Inferior parietal cortex (tissue), 1 donor: ENCODE results near the gene KDF1.
A peak's percentile ranks its signal among the peaks of the same experiment; 100 is the strongest.

Experiments
- DNase-seq: peaks from one replicate; pipeline ENCODE4 v3.0.0-alpha.2; 2016; ENCODE audit errors: extremely low spot score

The KDF1 gene

DNA sequence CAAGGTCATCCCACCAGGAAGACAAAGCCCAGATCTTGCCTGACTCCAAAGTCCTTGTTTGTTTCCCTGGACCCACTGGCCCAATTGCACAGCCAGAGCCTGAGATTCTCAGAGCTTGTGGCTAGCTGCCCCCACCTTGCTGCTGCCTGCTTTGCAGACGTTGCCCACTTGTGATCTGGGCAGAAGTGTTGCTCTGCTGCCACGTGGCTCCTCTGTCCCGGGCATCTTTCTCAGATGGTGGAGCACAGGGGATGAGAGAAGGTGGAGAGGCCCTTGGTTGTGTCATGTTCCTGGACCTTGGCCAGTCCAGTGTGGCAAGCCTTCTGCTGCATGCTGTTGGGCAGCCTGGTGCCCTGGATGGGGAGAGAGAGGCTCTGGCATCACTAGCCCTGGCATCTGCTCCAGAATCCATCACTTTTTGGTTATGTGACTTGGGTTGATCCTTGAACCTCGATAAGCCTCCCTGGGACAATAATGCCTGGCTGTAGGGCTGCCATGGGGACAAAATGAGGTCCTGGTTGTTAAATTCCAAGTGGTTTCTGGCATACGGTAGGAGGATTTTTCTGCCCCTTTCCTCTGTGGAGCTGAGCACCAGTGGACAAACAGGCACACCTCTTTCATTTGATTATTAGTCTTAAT is 44.9 kb downstream of the KDF1 start:
- no peak for DNase-seq

DNA sequence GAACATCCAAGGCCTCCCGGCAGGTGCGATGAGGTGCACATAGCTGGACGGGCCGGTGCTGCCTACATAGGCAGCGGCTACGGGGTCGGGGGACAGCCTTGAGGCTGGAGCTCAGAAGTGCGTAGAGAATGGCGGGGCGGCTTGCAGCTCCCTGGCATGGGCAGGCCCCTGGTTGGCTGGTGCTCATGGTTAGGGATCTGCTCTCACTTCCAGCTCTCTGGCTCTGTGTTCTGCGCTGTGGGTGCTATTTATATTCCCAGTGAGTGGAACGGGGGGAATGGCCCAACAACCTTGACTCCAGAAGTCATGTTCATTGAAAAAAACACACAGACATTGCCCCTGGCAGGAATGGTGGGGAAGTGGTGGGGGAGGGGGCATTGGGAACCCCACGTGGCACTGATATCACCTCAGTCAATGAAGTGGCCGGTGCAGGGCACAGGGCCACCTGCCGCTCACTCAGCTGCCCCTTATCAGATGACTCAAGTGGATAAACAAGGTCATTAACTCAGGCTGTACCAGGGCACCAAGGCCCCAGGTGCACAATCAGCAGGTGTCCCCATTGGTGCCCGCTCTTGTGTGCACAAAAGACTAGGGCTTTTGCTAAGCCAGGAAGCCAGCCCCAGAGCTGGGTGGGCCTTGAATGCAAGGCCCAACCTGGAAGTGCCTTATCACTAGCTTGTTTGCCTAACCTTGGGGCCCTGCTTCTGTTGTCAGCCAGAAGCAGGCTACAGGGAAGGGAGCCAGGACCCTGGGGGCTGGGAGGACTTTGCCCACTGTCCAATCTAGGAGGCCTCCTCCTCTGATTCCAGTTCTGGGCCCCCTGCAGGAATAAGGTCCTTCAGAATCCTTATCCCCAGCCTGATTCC is 46.3 kb downstream of the KDF1 start, which contains the start of gene NR0B2:
Gene NR0B2 (minus strand): TSS at position 222 of the 866 bp plus-strand sequence. CDS start 35 bp downstream, at position 187.
- DNase-seq: no peak

DNA sequence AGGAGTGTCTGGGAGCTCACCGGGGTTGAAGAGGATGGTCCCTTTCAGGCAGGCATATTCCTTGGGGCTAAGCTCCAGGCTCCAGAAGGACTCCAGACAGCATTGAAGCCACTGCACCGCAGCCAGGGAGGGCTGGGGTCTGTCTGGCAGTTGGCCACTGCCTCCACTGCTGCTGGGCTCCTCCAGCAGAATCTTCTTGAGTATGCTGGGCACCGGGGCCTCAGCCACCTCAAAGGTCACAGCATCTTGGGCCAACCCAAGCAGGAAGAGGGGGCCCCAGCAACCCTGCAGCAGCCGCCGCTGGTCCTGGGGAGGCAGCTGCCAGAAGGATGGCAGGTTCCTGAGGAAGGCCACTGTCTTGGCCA is 46.9 kb downstream of the KDF1 start:
- DNase-seq: no peak

DNA sequence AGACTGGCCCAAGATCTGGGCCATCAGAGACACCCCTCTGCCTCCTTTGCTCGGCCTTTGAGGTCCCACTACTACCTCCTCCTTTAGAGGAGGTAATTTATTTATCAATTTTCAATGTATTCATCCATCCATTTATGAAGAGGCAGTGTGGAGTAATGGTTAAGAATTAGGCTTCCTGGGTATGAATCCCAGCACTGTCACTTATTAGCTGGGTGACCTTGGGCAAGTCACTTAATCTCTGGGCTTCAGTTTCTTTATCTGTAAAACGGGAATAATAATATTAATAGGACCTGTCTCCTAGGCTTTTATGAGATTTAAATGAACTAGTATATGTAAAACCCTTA is 48.1 kb downstream of the KDF1 start:
- no peak for DNase-seq

DNA sequence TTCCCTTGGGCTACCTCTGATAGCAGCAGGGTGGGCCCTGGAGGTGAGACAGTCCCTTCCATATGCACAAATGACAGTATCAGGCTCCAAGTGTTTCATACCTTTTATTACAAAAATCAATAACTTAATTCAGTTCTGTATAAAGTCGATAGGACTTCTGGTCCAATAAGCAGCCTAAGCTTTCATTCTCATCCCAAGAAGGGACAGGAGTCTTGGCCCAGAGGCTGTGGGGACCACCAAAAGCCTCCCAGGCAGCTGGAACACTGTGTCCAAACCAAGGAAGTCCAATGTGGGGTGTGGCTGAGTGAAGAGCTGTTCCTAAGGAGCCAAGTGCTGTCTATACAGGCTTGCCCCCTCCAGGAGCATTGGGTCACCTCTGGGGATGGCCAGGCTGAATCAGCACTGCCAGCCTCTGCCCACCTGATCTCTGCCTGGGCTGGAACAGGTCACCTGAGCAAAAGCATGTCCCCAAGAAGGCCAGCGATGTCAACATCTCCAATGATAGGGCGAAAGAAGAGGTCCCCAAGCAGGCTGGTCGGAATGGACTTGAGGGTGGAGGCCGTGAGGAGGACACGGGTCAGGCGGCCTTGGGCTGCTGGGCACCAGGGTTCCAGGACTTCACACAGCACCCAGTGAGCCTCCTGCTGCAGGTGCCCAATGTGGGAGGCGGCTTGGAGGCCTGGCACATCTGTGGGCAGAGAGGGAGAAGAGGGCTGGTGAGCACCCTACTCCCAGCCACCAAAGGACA is 48.7 kb downstream of the KDF1 start:
- no peak for DNase-seq

DNA sequence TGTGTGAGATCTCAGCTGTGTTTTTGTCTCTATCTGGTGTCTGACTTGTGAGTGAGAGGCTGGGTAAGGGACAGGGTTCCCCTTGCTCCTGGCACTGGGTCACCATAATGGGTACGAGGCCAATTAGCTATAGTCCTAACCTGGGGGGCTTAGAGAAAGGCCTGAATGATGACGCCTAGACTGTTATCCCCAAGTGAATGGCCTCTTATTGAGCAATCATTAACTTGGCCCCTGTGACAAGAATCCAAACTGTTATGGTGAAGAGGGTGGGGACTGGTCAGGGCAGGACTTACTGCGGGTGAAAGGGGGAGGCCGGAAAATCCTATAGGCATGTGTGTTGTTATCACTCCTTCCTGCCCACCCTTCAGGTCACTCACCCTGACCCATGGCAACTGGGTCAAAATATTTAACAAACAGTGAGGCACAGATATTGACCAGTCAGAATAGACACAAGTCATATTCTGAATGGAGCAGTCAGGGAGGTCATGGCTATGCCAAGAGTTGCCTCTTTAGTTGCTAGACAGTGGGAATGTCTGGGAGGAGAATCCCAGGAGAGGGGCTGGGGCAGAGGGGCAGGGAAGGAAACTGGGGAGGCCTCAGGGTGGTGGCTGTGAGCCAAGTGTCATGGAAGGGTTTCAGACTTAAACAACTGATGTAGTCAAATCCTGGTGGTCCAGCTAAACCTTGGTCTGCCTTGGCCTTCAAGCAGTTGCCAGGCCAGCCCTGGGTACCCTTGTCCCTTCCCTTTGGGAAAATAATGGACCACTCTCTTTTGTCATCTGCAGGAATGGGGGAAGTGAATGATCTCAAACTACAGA is 49.7 kb downstream of the KDF1 start:
- no peak for DNase-seq

DNA sequence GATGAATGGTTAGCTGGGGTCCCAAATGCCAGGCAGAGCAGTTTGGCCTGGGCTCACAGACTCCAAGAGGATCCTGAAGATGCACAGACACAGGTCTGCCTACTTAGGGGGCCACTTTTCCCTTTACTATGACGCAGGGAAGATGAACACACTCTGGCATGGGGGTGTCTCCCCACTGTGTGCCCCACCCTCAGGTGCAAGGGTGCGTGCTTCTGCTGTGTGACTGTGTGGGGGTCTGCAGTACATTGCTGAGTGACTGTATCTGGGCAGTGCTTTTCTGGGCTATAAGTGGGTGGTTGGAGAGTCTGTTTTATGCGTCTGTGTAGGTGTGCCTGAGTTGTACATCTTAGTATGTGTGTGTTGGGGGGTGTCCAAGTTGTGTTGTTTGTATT is 50.3 kb downstream of the KDF1 start:
- no peak for DNase-seq

DNA sequence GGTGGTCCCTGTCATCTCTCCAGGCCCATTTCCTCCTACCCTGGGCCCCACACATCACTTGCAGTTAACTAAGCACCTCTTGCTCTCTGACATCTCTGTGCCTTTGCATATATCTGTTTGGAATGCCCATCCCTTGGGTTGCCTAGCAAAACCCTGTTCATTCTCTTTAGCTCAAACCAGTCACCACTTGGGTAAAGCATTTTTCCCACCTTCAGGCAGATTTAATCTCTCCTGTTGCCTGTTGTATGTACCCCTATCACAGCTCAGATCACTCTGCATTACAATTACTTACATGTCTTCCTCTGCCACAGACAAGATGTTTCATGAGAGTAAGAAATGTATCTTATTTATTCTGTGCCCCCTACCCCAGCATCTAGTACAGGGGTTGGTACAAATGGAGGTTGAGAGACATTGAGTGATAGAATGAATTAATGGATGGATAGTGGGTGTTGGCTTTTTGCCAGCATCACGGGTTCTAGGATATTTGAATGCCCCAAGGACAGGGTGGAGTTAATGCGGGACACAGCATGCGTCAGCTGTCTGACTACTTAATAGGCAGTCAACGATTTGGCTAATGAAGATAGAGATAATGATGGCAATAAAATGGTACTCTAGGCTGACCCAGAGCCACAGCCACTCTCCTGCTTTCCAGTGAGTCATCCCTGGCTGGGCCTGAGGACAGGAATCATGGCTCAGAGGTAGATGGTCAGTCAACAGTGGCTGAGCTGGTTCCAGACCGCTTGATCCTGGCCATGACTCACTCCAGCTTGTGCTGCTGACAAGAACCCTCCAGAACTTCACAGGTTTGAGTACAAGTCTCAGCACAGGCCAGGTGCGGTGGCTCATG is 53.0 kb downstream of the KDF1 start:
- no peak for DNase-seq

DNA sequence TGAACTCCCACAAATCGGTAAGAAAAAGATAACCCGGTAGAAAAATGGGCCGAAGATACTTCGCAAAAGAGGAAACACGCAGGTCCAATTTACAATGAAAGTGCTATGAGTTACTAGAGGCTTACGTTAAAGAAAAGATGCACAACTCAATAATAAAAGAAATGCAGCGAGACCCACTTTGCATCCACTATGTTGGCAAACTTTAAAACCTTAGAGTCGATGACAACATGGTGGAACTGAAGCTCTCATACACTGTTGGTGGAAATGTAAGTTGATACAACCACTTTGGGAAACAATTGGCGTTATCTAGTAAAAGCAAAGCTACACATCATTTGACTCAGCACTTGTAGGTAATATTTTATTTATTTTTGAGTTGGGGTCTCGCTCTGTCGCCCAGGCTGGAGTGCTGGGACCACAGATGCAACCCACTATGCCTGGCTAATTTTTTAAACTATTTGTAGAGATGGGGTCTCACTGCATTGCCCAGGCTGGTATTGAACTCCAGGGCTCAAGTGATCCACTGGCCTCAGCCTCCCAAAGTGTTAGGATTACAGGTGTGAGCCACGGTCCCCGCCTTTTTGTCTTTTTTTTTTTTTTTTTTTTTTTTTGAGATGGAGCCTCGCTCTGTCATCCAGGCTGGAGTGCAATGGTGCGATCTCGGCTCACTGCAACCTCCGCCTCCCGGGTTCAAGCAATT is 59.3 kb downstream of the KDF1 start:
- no peak for DNase-seq

DNA sequence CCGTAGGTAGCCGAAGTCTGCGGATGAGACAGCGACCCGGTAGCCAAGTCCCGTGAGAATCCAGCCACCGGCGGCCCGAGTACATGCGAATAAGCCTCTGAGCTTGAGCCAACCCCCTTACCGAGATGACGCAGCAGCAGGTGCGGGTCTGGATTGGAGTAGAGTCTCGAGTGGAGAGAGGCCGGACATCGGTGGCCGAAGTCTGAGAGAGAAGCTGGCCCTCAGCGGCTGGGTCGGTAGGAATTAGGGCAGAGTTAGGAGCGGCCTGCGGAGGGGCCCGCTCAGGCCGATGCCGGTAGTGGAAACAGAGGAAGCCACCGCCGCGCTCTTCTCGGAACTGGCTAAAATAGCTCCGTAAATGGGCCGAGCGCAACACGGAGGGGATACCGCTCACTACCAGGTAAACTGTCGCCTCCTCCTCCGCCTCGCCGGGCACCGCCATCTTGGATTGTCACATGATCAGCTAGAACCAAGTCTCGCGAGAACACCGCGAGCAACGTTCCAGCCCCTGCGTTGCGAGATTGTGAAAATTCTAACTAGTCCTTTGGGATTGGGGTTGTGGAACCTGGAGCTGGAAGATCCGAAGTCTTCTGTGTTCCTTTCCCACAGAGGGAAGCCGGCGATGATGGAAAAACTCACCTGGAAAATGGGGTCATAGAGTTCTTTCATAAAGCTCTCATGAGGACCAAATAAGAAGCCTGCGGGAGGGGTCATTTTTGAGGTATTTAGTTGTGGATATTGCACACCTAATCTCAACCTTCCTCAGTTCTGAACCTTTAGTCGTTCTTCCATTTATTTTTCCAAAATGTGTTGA is 60.1 kb downstream of the KDF1 start, which contains the start of gene GPATCH3:
Gene GPATCH3 (minus strand): TSS at position 467 of the 814 bp plus-strand sequence. CDS start 25 bp downstream, at position 442.
- peak; percentile 94 for DNase-seq
